ENCODE results near the gene PYGB.
"Not testable (repeated sequence)": the region's sequence is repeated elsewhere in the genome, so short reads cannot be mapped to it uniquely, and the experiment has no call there.

PYGB gene

GRCh38 chr20:25230166-25230831 is 17.6 kb upstream of the PYGB start:
- DNase-seq: no peak

GRCh38 chr20:25233016-25233772 is 14.7 kb upstream of the PYGB start:
- no peak for DNase-seq

GRCh38 chr20:25234009-25234849 is 13.7 kb upstream of the PYGB start:
- DNase-seq: not testable (repeated sequence)

- DNase-seq: no peak
Measured at GRCh38 chr20:25236450-25237304, 11.2 kb upstream of the PYGB start.

GRCh38 chr20:25237610-25238318 is 10.1 kb upstream of the PYGB start:
- no peak for DNase-seq

- DNase-seq: no peak
Measured at GRCh38 chr20:25238319-25239037, 9.4 kb upstream of the PYGB start.

GRCh38 chr20:25239387-25240370 is 8.2 kb upstream of the PYGB start:
- DNase-seq: no peak

GRCh38 chr20:25240851-25241658 is 6.8 kb upstream of the PYGB start:
- not testable (repeated sequence) for DNase-seq

GRCh38 chr20:25241659-25241955 is 6.3 kb upstream of the PYGB start:
- not testable (repeated sequence) for DNase-seq

- DNase-seq: no peak
Measured at GRCh38 chr20:25242231-25242630, 5.7 kb upstream of the PYGB start.

GRCh38 chr20:25243416-25243979 is 4.4 kb upstream of the PYGB start:
- DNase-seq: no peak

- DNase-seq: no peak
Measured at GRCh38 chr20:25244976-25245375, 2.9 kb upstream of the PYGB start.

- no peak for DNase-seq
Measured at GRCh38 chr20:25245461-25245860, 2.4 kb upstream of the PYGB start.

GRCh38 chr20:25246182-25246999 is 1.5 kb upstream of the PYGB start:
- no peak for DNase-seq

- no peak for DNase-seq
Measured at GRCh38 chr20:25247000-25247517, 826 bp upstream of the PYGB start.

- DNase-seq: no peak
Measured at GRCh38 chr20:25247518-25247955, 348 bp upstream of the PYGB start.

GRCh38 chr20:25248786-25249172 is 894 bp downstream of the PYGB start:
- no peak for DNase-seq
